Uterus (tissue), 4 donors: ENCODE results near the gene LYZL2. TPM values are rescaled to one million over a fixed set of nuclear protein-coding genes. Genes with fewer than 3 reads are reported as not detected.
"Not testable (repeated sequence)": the region's sequence is repeated elsewhere in the genome, so short reads cannot be mapped to it uniquely, and the experiment has no call there.

Experiments
- DNase-seq, 2 donors: peaks; one replicate each; pipeline ENCODE4 v3.0.0-alpha.2; 2019 to 2020
- H3K27ac ChIP-seq, 2 donors: fragments of 200-600 bp; sonication (generic); 1 replicate in 1 of 2; 2 replicates in 1 of 2; pipeline ENCODE4 v1.5.1; 2016 to 2018
- H3K27me3 ChIP-seq, 2 donors: fragments of 200-600 bp; sonication (generic); one replicate each; pipeline ENCODE4 v1.5.1; 2018 to 2019; ENCODE audit warnings: control low read depth in 1 of 2
- H3K36me3 ChIP-seq, 2 donors: fragments of 200-600 bp; sonication (generic); one replicate each; pipeline ENCODE4 v1.5.1; 2019; ENCODE audit warnings: control low read depth in 1 of 2
- H3K4me1 ChIP-seq, 2 donors: fragments of 200-600 bp; sonication (generic); one replicate each; pipeline ENCODE4 v1.5.1; 2018 to 2019; ENCODE audit warnings: control low read depth in 1 of 2
- H3K4me3 ChIP-seq, 2 donors: fragments of 200-600 bp; sonication (generic); 1 replicate in 1 of 2; 2 replicates in 1 of 2; pipeline ENCODE4 v1.5.1; 2018 to 2019; ENCODE audit warnings: mild to moderate bottlenecking in 1 of 2
- H3K9me3 ChIP-seq, 2 donors: fragments of 200-600 bp; sonication (generic); one replicate each; pipeline ENCODE4 v1.5.1; 2019; ENCODE audit warnings: control low read depth in 1 of 2
- POLR2A ChIP-seq, 2 donors: fragments of 450-650 bp; IDR thresholded peaks; one replicate each; pipeline ENCODE4 v1.6.1; 2016; ENCODE audit warnings: antibody characterized with exemption in 2 of 2, mild to moderate bottlenecking in 1 of 2, moderate library complexity in 1 of 2
- intact Hi-C: fragments of 100-400 bp; cut with DNase I; formaldehyde crosslinking; loops from one replicate; pipeline ENCODE4 v1.15.1; 2023; ENCODE audit warnings: low total_unique reads
- total RNA-seq, 4 donors: library from RNA; depleted of rRNA in 3 of 4; stranded (reverse); fragments of >200 nt in 3 of 4; gene quantifications; one replicate each; pipeline versions ENCODE4 v1.1.0 to v1.2.4, GENCODE V29; 2014 to 2023
- TF ChIP-seq, protein P1 (sequence below), 4 experiments: fragments of 200-600 bp in 2 of 4; fragments of 450-650 bp in 2 of 4; sonication (generic) in 2 of 4; IDR thresholded peaks; one replicate each; pipeline ENCODE4 v1.5.1; 2016 to 2019; ENCODE audit warnings: antibody characterized with exemption in 4 of 4, mild to moderate bottlenecking in 2 of 4, moderate library complexity in 1 of 4
- donor health status: DM: yes; HTN: yes; CAD: no.

LYZL2 gene
- total RNA-seq, 4 donors from 2014 or later = not detected

DNA sequence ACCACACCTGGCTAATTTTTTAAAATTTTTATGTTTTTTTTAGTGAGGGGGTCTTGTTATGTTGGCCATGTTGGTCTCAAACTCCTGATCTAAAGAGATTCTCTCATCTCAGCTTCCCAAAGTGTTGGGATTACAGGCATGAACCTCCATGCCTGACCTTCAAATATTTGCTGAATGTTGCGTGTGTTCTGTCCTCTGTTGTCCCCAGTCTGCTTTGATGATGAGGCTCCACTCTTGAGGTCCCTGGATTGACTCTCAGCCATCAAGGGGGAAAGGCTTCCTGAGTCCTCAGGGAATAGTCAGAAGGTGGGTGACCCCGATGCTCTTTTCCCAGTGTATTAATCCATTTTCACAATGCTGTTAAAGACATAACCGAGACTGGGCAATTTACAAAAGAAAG lies 26.0 kb downstream of the LYZL2 start:
- TF ChIP-seq, protein P1, sequence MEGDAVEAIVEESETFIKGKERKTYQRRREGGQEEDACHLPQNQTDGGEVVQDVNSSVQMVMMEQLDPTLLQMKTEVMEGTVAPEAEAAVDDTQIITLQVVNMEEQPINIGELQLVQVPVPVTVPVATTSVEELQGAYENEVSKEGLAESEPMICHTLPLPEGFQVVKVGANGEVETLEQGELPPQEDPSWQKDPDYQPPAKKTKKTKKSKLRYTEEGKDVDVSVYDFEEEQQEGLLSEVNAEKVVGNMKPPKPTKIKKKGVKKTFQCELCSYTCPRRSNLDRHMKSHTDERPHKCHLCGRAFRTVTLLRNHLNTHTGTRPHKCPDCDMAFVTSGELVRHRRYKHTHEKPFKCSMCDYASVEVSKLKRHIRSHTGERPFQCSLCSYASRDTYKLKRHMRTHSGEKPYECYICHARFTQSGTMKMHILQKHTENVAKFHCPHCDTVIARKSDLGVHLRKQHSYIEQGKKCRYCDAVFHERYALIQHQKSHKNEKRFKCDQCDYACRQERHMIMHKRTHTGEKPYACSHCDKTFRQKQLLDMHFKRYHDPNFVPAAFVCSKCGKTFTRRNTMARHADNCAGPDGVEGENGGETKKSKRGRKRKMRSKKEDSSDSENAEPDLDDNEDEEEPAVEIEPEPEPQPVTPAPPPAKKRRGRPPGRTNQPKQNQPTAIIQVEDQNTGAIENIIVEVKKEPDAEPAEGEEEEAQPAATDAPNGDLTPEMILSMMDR (IDR thresholded peaks at IDR 0.05) = no peak
- H3K27me3 ChIP-seq = no peaks in the 10 kb centered on the region
- DNase-seq = no peak
- H3K4me3 ChIP-seq = no peak overlapping the region
- no peaks in the 10 kb centered on the region for H3K36me3 ChIP-seq
- intact Hi-C loops = no loop called here
- H3K9me3 ChIP-seq = no peaks in the 10 kb centered on the region
- H3K27ac ChIP-seq = no peak overlapping the region
- H3K4me1 ChIP-seq = no peaks in the 10 kb centered on the region

DNA sequence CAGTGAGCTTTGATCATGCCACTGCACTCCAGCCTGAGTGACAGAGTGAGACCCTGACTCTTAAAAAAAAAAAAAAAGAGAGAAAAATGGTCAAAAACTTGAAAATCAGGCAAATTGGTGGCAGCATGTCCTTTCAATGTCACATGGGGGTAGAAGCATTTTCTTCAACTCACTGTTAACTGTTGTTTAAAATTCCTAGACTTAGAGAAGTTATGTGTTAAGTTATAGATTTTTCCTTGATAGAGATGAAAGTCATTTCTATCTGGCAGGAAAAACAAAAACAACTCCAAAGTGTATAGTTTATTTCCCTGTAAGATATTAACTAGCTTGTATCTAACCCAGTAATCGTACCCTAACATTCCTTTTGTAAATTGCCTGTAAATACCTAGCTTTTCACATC lies 26.8 kb downstream of the LYZL2 start:
- Histone ChIP-seq H3K27ac (no peak overlapping the region), H3K27me3 (no peaks in the 10 kb centered on the region), H3K9me3 (no peaks in the 10 kb centered on the region), H3K36me3 (no peaks in the 10 kb centered on the region), H3K4me1 (no peaks in the 10 kb centered on the region), H3K4me3 (no peak overlapping the region)
- DNase-seq = no peak
- intact Hi-C loops = no loop called here
- no peak for TF ChIP-seq POLR2A (IDR thresholded peaks at IDR 0.05)
- TF ChIP-seq, protein P1 (IDR thresholded peaks at IDR 0.05) = no peak

DNA sequence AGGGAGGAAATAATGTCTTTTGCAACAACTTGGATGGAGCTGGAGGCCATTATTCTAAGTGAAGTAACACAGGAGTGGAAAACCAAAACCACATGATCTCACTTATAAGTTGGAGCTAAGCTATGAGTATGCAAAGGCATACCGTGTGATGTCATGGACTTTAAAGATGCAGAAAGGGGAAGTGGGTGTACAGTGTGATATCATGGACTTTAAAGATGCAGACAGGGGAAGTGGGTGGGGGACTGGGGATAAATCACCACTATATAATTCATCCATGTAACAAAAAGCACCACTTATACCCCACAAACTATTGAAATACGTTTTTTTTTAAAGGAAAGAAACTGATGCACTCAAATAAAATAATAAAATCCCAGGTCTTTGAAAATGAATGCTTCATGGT lies 29.5 kb downstream of the LYZL2 start:
- intact Hi-C loops = no loop called here

DNA sequence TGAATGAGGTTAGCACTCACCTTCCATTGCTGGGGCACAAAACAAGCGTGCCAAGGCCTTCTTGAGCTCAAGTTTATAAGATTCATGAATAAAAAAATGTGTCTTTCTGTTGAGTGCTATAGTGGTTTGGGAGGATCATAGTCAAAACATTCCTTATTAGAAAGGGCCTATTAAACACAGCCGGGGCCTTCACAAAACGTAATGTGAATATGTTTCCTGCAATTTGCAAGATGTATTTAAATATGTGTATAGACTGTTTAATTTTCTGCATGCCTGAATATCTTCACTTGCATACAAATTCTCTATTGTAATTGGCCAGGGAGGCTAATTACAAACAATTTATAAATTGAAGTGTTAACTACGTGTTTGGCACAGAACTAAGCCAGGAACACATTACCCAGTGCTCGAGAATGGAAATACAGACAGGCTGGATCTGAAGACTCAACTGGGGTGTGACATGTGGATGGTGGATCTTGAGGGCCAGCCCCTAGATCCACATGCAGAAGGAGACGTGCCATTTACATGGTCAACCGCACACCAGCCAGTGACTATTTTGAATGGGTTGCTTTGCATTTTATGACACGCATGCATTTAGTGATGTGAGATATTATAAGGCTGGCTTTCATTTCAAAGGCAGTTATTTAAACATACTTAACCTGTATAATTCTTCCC lies 31.3 kb downstream of the LYZL2 start:
- H3K27me3 ChIP-seq = no peaks in the 10 kb centered on the region
- intact Hi-C loops = no loop called here
- H3K9me3 ChIP-seq = no peaks in the 10 kb centered on the region
- H3K36me3 ChIP-seq = no peaks in the 10 kb centered on the region
- TF ChIP-seq POLR2A (IDR thresholded peaks at IDR 0.05) = no peak
- no peak for DNase-seq
- no peak overlapping the region for H3K27ac ChIP-seq
- H3K4me1 ChIP-seq = no peaks in the 10 kb centered on the region
- no peak overlapping the region for H3K4me3 ChIP-seq

More for the DNA sequence above, 29.5 kb downstream of the LYZL2 start:
- Histone ChIP-seq H3K36me3 (no peaks in the 10 kb centered on the region), H3K27me3 (no peaks in the 10 kb centered on the region), H3K9me3 (no peaks in the 10 kb centered on the region), H3K27ac (no peak overlapping the region), H3K4me3 (no peak overlapping the region), H3K4me1 (no peaks in the 10 kb centered on the region)
- no peak for DNase-seq
- TF ChIP-seq POLR2A (IDR thresholded peaks at IDR 0.05) = no peak
- TF ChIP-seq, protein P1 (IDR thresholded peaks at IDR 0.05) = no peak

DNA sequence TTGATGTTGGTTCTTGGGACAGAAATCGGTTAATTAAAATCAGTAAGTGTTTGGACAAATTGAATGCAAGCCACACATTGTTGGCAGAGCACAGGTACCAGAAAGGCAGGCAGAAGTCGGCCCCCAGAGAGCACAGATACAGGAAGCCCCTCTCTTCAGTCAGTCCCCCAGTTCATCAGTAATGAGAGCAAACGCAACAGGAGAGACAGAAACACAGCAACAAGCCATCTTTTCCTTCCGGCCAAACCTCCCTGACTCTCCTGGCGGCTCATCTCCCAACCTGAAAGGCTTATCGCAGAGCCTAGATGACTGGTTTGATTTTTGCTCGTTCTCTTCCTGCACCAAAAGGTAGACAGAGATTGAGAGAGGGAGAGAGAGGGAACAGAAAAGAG lies 32.1 kb downstream of the LYZL2 start:
- H3K27ac ChIP-seq, H3K36me3 ChIP-seq, H3K4me1 ChIP-seq, H3K4me3 ChIP-seq, intact Hi-C loops, H3K9me3 ChIP-seq, H3K27me3 ChIP-seq, DNase-seq: not testable (repeated sequence)

DNA sequence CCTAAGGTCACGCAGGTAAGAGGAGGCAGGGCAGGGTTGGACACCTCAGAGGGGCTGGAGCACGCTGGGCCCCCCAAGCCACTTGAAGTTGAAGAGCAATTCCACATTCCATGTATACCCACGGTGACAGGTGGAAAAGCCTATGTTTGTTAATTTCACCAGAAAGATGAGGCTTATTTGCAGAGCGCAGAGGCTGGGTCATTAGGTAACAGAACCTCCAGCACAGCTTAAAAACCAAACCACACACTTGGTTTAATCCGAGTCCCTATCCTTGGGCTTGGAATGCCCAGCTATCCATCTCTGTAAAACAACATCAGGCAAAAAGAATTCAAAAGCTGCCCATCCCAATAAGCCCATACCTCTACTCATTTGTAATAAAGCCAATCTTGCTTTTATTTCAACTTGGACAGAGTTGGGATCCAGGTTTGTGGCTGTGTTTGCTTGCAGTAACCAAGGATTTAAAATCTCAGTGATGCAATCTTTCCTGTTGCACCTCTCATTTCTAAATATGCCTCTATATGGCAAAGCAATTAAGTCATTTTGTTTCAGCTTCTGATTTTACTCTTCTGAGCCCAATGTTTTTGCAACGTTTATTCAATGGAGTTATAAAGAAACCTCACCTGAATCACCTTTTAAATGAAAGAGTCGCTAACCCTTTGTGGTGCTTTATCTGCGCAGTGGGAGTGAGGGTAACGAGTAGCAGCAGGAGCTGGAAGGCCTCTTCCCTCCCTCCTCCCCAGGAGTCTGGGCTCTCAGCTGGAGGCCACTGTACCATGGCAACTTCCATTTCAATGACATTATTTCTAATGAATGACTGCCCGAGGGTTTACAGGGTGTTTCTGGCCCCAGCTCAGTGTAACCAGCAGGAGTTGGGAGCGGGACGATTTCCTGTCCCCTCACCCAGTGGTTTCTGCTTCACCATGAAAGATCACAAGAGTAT lies 32.8 kb downstream of the LYZL2 start:
- H3K36me3 ChIP-seq, H3K4me1 ChIP-seq, H3K27me3 ChIP-seq, DNase-seq, H3K4me3 ChIP-seq, intact Hi-C loops, H3K27ac ChIP-seq, H3K9me3 ChIP-seq: not testable (repeated sequence)
